Neural cell (in vitro differentiated cells): ENCODE results near the gene DOCK4. TPM values are rescaled to one million over a fixed set of nuclear protein-coding genes. Genes with fewer than 3 reads are reported as not detected.
A peak's percentile ranks its signal among the peaks of the same experiment; 100 is the strongest.

Experiments
- H2AFZ ChIP-seq: fragments of 200-600, 300-800 bp; sonication (generic), shearing (Covaris generic); 2 replicates; pipeline ENCODE4 v1.6.0; 2014; ENCODE audit warnings: low read depth, mild to moderate bottlenecking, antibody characterized with exemption, low read length, moderate library complexity
- H3F3A ChIP-seq: fragments of 200-600 bp; shearing (Covaris generic); 2 replicates; pipeline ENCODE4 v1.6.1; 2016; ENCODE audit warnings: mild to moderate bottlenecking, moderate library complexity, mixed read lengths, antibody characterized with exemption, low read length; ENCODE audit not compliant: insufficient read depth, poor library complexity, severe bottlenecking
- H3K27ac ChIP-seq: fragments of 200-600, 300-800 bp; sonication (generic), shearing (Covaris generic); 2 replicates; pipeline ENCODE4 v1.5.1; 2014; ENCODE audit warnings: mild to moderate bottlenecking, low read length, moderate library complexity
- H3K27me3 ChIP-seq: fragments of 300-800, 200-600 bp; sonication (generic), shearing (Covaris generic); 2 replicates; pipeline ENCODE4 v1.6.0; 2014; ENCODE audit warnings: mild to moderate bottlenecking, low read depth, low read length, moderate library complexity; ENCODE audit not compliant: insufficient read depth
- H3K36me3 ChIP-seq: fragments of 300-800, 200-600 bp; sonication (generic), shearing (Covaris generic); 2 replicates; pipeline ENCODE4 v1.5.1; 2014; ENCODE audit warnings: mild to moderate bottlenecking, antibody characterized with exemption, low read length, moderate library complexity; ENCODE audit not compliant: insufficient read depth
- H3K4me2 ChIP-seq: fragments of 300-800, 200-600 bp; sonication (generic), shearing (Covaris generic); 2 replicates; pipeline ENCODE4 v1.6.0; 2014; ENCODE audit warnings: mild to moderate bottlenecking, low read length
- H3K4me3 ChIP-seq: fragments of 300-800, 200-600 bp; sonication (generic), shearing (Covaris generic); 2 replicates; pipeline ENCODE4 v1.5.1; 2014; ENCODE audit warnings: mild to moderate bottlenecking, low read length, moderate library complexity
- H3K79me2 ChIP-seq: fragments of 200-600 bp; shearing (Covaris generic); replicated peaks from 2 replicates; pipeline ENCODE4 v1.6.0; 2014; ENCODE audit warnings: mild to moderate bottlenecking, low read length, moderate library complexity; ENCODE audit not compliant: insufficient read depth
- H3K9ac ChIP-seq: fragments of 300-800, 200-600 bp; sonication (generic), shearing (Covaris generic); 2 replicates; pipeline ENCODE4 v1.6.1; 2016; ENCODE audit warnings: mild to moderate bottlenecking, low read length, mixed read lengths
- H3K9me2 ChIP-seq: fragments of 200-600 bp; shearing (Covaris generic); 2 replicates; pipeline ENCODE4 v1.6.1; 2016; ENCODE audit warnings: mild to moderate bottlenecking, low read length, mixed read lengths; ENCODE audit not compliant: insufficient read depth
- H3K9me3 ChIP-seq: fragments of 200-600, 300-800 bp; sonication (generic), shearing (Covaris generic); 2 replicates; pipeline ENCODE4 v1.6.1; 2016; ENCODE audit warnings: mild to moderate bottlenecking, mixed run types, low read length, moderate library complexity, mixed read lengths
- H4K20me1 ChIP-seq: fragments of 200-600 bp; shearing (Covaris generic); 2 replicates; pipeline ENCODE4 v1.6.1; 2016; ENCODE audit warnings: mild to moderate bottlenecking, mixed run types; ENCODE audit not compliant: insufficient read depth
- CTCF ChIP-seq: fragments of 450-650 bp; IDR thresholded peaks from 2 replicates; pipeline ENCODE4 v1.5.1; 2014; ENCODE audit warnings: antibody characterized with exemption, mild to moderate bottlenecking, moderate library complexity; ENCODE audit not compliant: poor library complexity, severe bottlenecking
- EP300 ChIP-seq: fragments of 450-650 bp; conservative IDR thresholded peaks from 2 replicates; pipeline ENCODE4 v1.6.1; 2014; ENCODE audit warnings: antibody characterized with exemption, mild to moderate bottlenecking, moderate library complexity; ENCODE audit not compliant: poor library complexity, severe bottlenecking
- EZH2 ChIP-seq: fragments of 200-600, 300-800 bp; shearing (Covaris generic), sonication (generic); IDR thresholded peaks from 2 replicates; pipeline ENCODE4 v1.6.1; 2014; ENCODE audit warnings: antibody characterized with exemption, low read length, borderline replicate concordance, mild to moderate bottlenecking; ENCODE audit not compliant: insufficient read depth, poor library complexity, severe bottlenecking
- MXI1 ChIP-seq: fragments of 450-650 bp; conservative IDR thresholded peaks from 2 replicates; pipeline ENCODE4 v1.6.1; 2014; ENCODE audit warnings: antibody characterized with exemption, mild to moderate bottlenecking; ENCODE audit not compliant: poor library complexity, severe bottlenecking
- POLR2AphosphoS5 ChIP-seq: IDR thresholded peaks from 2 replicates; pipeline ENCODE4 v1.6.1; 2012
- RAD21 ChIP-seq: fragments of 450-650 bp; conservative IDR thresholded peaks from 2 replicates; pipeline ENCODE4 v1.6.1; 2014; ENCODE audit warnings: antibody characterized with exemption, mild to moderate bottlenecking, moderate library complexity
- REST ChIP-seq: IDR thresholded peaks from 2 replicates; pipeline ENCODE4 v1.6.1; 2012; ENCODE audit warnings: borderline replicate concordance
- SMC3 ChIP-seq: fragments of 450-650 bp; conservative IDR thresholded peaks from 2 replicates; pipeline ENCODE4 v1.6.1; 2014; ENCODE audit warnings: antibody characterized with exemption, mild to moderate bottlenecking, moderate library complexity; ENCODE audit not compliant: poor library complexity
- TAF1 ChIP-seq: IDR thresholded peaks from 2 replicates; pipeline ENCODE4 v1.6.1; 2012; ENCODE audit warnings: low read depth
- polyA plus RNA-seq: library from polyadenylated mRNA; depleted of rRNA; stranded (reverse); fragments of >200 nt; gene quantifications from 2 replicates; pipeline ENCODE4 v1.2.3, GENCODE V29; 2014

The DOCK4 gene
- polyA plus RNA-seq, 1 donor from 2014 or later = 28.1 TPM

- Histone ChIP-seq H4K20me1 (no peaks in the 10 kb centered on the region), H2AFZ (no peak overlapping the region), H3K4me2 (no peak overlapping the region), H3K27me3 (no peaks in the 10 kb centered on the region), H3K9ac (no peak overlapping the region), H3K36me3 (peaks cover 9% of the 10 kb centered on the region), H3F3A (no peaks in the 10 kb centered on the region), H3K4me3 (no peak overlapping the region), H3K9me2 (no peaks in the 10 kb centered on the region), H3K27ac (peak overlapping the region; percentile 54), H3K79me2 (no peaks in the 10 kb centered on the region), H3K9me3 (no peaks in the 10 kb centered on the region)
- TF ChIP-seq TAF1 = no peak
- no peak for TF ChIP-seq CTCF
- TF ChIP-seq POLR2AphosphoS5 = no peak
Observed at GRCh38 chr7:111730057-111730456, 476.1 kb downstream of the DOCK4 start.

DNA sequence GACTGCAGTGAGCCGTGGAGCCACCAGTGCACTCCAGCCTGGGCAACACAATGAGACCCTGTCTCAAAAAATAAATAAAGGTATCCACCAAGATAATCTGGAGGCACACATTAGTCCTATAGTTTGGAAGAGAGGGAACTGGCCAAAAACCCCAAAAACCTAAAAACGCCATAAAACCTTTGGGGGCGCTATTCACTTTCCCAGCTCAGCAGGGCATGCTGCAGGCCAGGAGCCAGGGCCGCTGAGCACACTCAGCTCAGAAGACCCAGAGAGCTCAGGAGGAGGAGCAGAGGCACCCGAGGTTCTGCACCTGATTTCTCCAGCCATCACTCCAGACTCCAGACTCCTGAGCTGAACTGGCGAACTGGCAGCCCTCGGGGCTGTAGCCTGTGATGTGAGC, 476.7 kb downstream of the DOCK4 start:
- Histone ChIP-seq H3F3A (no peaks in the 10 kb centered on the region), H3K4me2 (no peak overlapping the region), H3K79me2 (no peaks in the 10 kb centered on the region), H3K9ac (no peak overlapping the region), H3K36me3 (peaks cover 9% of the 10 kb centered on the region), H3K9me3 (no peaks in the 10 kb centered on the region), H3K9me2 (no peaks in the 10 kb centered on the region), H4K20me1 (no peaks in the 10 kb centered on the region), H2AFZ (no peak overlapping the region), H3K4me3 (no peak overlapping the region), H3K27ac (no peak overlapping the region), H3K27me3 (no peaks in the 10 kb centered on the region)
- TF ChIP-seq POLR2AphosphoS5 (no peak), SMC3 (no peak), REST (no peak), CTCF (no peak), EP300 (no peak), TAF1 (no peak), MXI1 (no peak), EZH2 (no peak), RAD21 (no peak)
